ENCODE results near the gene HMBS.
"Not testable (repeated sequence)": the region's sequence is repeated elsewhere in the genome, so short reads cannot be mapped to it uniquely, and the experiment has no call there.

The HMBS gene

GRCh38 chr11:119125821-119126220 lies 41.1 kb downstream of the HMBS start:
- Histone ChIP-seq H3K9me2 (replicated peaks; ENCODE audit: insufficient read depth, low read length) (no peaks in the 10 kb centered on the region), H4K20me1 (ENCODE audit: low read depth, low read length) (no peaks in the 10 kb centered on the region), H3K9me3 (ENCODE audit: insufficient read depth, low read length) (no peaks in the 10 kb centered on the region), H3K4me3 (ENCODE audit: insufficient read depth, low read length, poor library complexity, severe bottlenecking) (no peak overlapping the region), H2AFZ (ENCODE audit: low read depth, low read length, severe bottlenecking) (no peak overlapping the region), H3K79me2 (ENCODE audit: insufficient read depth, low read length) (peaks cover 29% of the 10 kb centered on the region), H3F3A (ENCODE audit: insufficient read depth) (no peaks in the 10 kb centered on the region), H3K27me3 (ENCODE audit: low read length) (no peaks in the 10 kb centered on the region), H3K4me2 (ENCODE audit: low read depth, low read length, poor library complexity, severe bottlenecking) (no peak overlapping the region), H3K9ac (ENCODE audit: low read length) (no peak overlapping the region), H3K36me3 (ENCODE audit: low read length) (no peaks in the 10 kb centered on the region), H3K27ac (ENCODE audit: low read depth, low read length) (no peak overlapping the region)
- no peak for TF ChIP-seq EZH2phosphoT487 (conservative IDR thresholded peaks at IDR 0.05; ENCODE audit: low read length)

- Histone ChIP-seq H3K4me2 (ENCODE audit: low read depth, low read length, poor library complexity, severe bottlenecking) (no peak overlapping the region), H4K20me1 (ENCODE audit: low read depth, low read length) (no peaks in the 10 kb centered on the region), H3K27ac (ENCODE audit: low read depth, low read length) (no peak overlapping the region), H3K9me2 (replicated peaks; ENCODE audit: insufficient read depth, low read length) (no peaks in the 10 kb centered on the region), H2AFZ (ENCODE audit: low read depth, low read length, severe bottlenecking) (no peak overlapping the region), H3K9ac (ENCODE audit: low read length) (no peak overlapping the region), H3K27me3 (ENCODE audit: low read length) (no peaks in the 10 kb centered on the region), H3K9me3 (ENCODE audit: insufficient read depth, low read length) (no peaks in the 10 kb centered on the region), H3K4me3 (ENCODE audit: insufficient read depth, low read length, poor library complexity, severe bottlenecking) (no peak overlapping the region), H3K36me3 (ENCODE audit: low read length) (no peaks in the 10 kb centered on the region), H3K79me2 (ENCODE audit: insufficient read depth, low read length) (peaks cover 26% of the 10 kb centered on the region), H3F3A (ENCODE audit: insufficient read depth) (no peaks in the 10 kb centered on the region)
- TF ChIP-seq CTCF (IDR thresholded peaks at IDR 0.05; ENCODE audit: insufficient read depth, low read length, poor library complexity, severe bottlenecking) (no peak), EZH2phosphoT487 (conservative IDR thresholded peaks at IDR 0.05; ENCODE audit: low read length) (no peak)
These were observed 42.1 kb downstream of the HMBS start for GRCh38 chr11:119126675-119127268.

- no peaks in the 10 kb centered on the region for H3K9me3 ChIP-seq (ENCODE audit: insufficient read depth, low read length)
- H2AFZ ChIP-seq (ENCODE audit: low read depth, low read length, severe bottlenecking) = no peak overlapping the region
These were observed 46.0 kb downstream of the HMBS start for GRCh38 chr11:119130662-119131061.

GRCh38 chr11:119134389-119134978 lies 49.8 kb downstream of the HMBS start:
- Histone ChIP-seq H3K9me2 (replicated peaks; ENCODE audit: insufficient read depth, low read length) (no peaks in the 10 kb centered on the region), H4K20me1 (ENCODE audit: low read depth, low read length) (no peaks in the 10 kb centered on the region), H3K9me3 (ENCODE audit: insufficient read depth, low read length) (no peaks in the 10 kb centered on the region), H3K27me3 (ENCODE audit: low read length) (no peaks in the 10 kb centered on the region), H3K4me3 (ENCODE audit: insufficient read depth, low read length, poor library complexity, severe bottlenecking) (no peak overlapping the region), H3K27ac (ENCODE audit: low read depth, low read length) (no peak overlapping the region), H3K36me3 (ENCODE audit: low read length) (no peaks in the 10 kb centered on the region; the same call in 1 of the 2 replicates), H2AFZ (ENCODE audit: low read depth, low read length, severe bottlenecking) (no peak overlapping the region), H3K4me2 (ENCODE audit: low read depth, low read length, poor library complexity, severe bottlenecking) (no peak overlapping the region), H3K9ac (ENCODE audit: low read length) (no peak overlapping the region), H3F3A (ENCODE audit: insufficient read depth) (peaks cover 3% of the 10 kb centered on the region; the same call in 1 of the 2 replicates), H3K79me2 (ENCODE audit: insufficient read depth, low read length) (no peaks in the 10 kb centered on the region)
- no peak for TF ChIP-seq EZH2phosphoT487 (conservative IDR thresholded peaks at IDR 0.05; ENCODE audit: low read length)
- peak; percentile 57 for TF ChIP-seq CTCF (IDR thresholded peaks at IDR 0.05; ENCODE audit: insufficient read depth, low read length, poor library complexity, severe bottlenecking)

More at GRCh38 chr11:119130662-119131061, 46.0 kb downstream of the HMBS start:
- Histone ChIP-seq H3K36me3 (ENCODE audit: low read length) (no peaks in the 10 kb centered on the region; the same call in 1 of the 2 replicates), H3K79me2 (ENCODE audit: insufficient read depth, low read length) (no peaks in the 10 kb centered on the region), H3K27ac (ENCODE audit: low read depth, low read length) (no peak overlapping the region), H3K9ac (ENCODE audit: low read length) (no peak overlapping the region), H3K9me2 (replicated peaks; ENCODE audit: insufficient read depth, low read length) (no peaks in the 10 kb centered on the region), H3K4me3 (ENCODE audit: insufficient read depth, low read length, poor library complexity, severe bottlenecking) (no peak overlapping the region), H4K20me1 (ENCODE audit: low read depth, low read length) (no peaks in the 10 kb centered on the region), H3F3A (ENCODE audit: insufficient read depth) (no peaks in the 10 kb centered on the region), H3K4me2 (ENCODE audit: low read depth, low read length, poor library complexity, severe bottlenecking) (no peak overlapping the region), H3K27me3 (ENCODE audit: low read length) (no peaks in the 10 kb centered on the region)
- no peak for TF ChIP-seq EZH2phosphoT487 (conservative IDR thresholded peaks at IDR 0.05; ENCODE audit: low read length)

GRCh38 chr11:119139276-119139675 lies 54.6 kb downstream of the HMBS start:
- not testable (repeated sequence) for H3K36me3 ChIP-seq (ENCODE audit: low read length); H3K79me2 ChIP-seq (ENCODE audit: insufficient read depth, low read length); H2AFZ ChIP-seq (ENCODE audit: low read depth, low read length, severe bottlenecking); H3K9me2 ChIP-seq (replicated peaks; ENCODE audit: insufficient read depth, low read length); H3K9me3 ChIP-seq (ENCODE audit: insufficient read depth, low read length); H3K27me3 ChIP-seq (ENCODE audit: low read length); H3K27ac ChIP-seq (ENCODE audit: low read depth, low read length); H3K4me3 ChIP-seq (ENCODE audit: insufficient read depth, low read length, poor library complexity, severe bottlenecking); H3F3A ChIP-seq (ENCODE audit: insufficient read depth); H3K4me2 ChIP-seq (ENCODE audit: low read depth, low read length, poor library complexity, severe bottlenecking); H3K9ac ChIP-seq (ENCODE audit: low read length); H4K20me1 ChIP-seq (ENCODE audit: low read depth, low read length)
